KMS-11 (cell line): ENCODE measurements around the gene ARRDC5.
A peak's percentile ranks its signal among the peaks of the same experiment; 100 is the strongest.

Source experiments
- H2AFZ ChIP-seq: fragments of 200-600 bp; sonication (generic); 2 replicates; pipeline ENCODE4 v1.6.1; 2016; ENCODE audit warnings: antibody characterized with exemption, mixed run types, low read depth
- H3K27ac ChIP-seq: fragments of 200-600 bp; sonication (generic); 2 replicates; pipeline ENCODE4 v1.6.1; 2016; ENCODE audit warnings: mild to moderate bottlenecking, mixed run types
- H3K27me3 ChIP-seq: fragments of 200-600 bp; sonication (generic); 2 replicates; pipeline ENCODE4 v1.6.1; 2017; ENCODE audit warnings: mild to moderate bottlenecking, low read depth, mixed run types, moderate library complexity; ENCODE audit not compliant: insufficient read depth
- H3K36me3 ChIP-seq: fragments of 200-600 bp; sonication (generic); 2 replicates; pipeline ENCODE4 v1.6.1; 2017; ENCODE audit warnings: mild to moderate bottlenecking, mixed run types; ENCODE audit not compliant: insufficient read depth
- H3K4me1 ChIP-seq: fragments of 200-600 bp; sonication (generic); 2 replicates; pipeline ENCODE4 v1.6.1; 2016; ENCODE audit warnings: mild to moderate bottlenecking, low read depth, mixed run types; ENCODE audit not compliant: poor library complexity, severe bottlenecking
- H3K4me2 ChIP-seq: fragments of 200-600 bp; sonication (generic); 2 replicates; pipeline ENCODE4 v1.7.0; 2016; ENCODE audit warnings: mild to moderate bottlenecking, mixed run types
- H3K4me3 ChIP-seq: fragments of 200-600 bp; sonication (generic); IDR thresholded peaks from 2 replicates; pipeline ENCODE4 v1.6.1; 2017; ENCODE audit warnings: low read depth, low read length, mixed read lengths; ENCODE audit not compliant: insufficient read depth
- H3K79me2 ChIP-seq: fragments of 200-600 bp; sonication (generic); 2 replicates; pipeline ENCODE4 v1.6.1; 2016; ENCODE audit warnings: low read depth, mixed run types; ENCODE audit not compliant: insufficient read depth
- H3K9ac ChIP-seq: fragments of 200-600 bp; sonication (generic); 2 replicates; pipeline ENCODE4 v1.6.1; 2016; ENCODE audit warnings: mild to moderate bottlenecking, mixed run types
- H4K20me1 ChIP-seq: fragments of 200-600 bp; sonication (generic); 2 replicates; pipeline ENCODE4 v1.6.1; 2016; ENCODE audit warnings: mild to moderate bottlenecking, mixed run types; ENCODE audit not compliant: insufficient read depth
- TF ChIP-seq, protein P1 (sequence below): fragments of 200-600 bp; sonication (generic); conservative IDR thresholded peaks from 2 replicates; pipeline ENCODE4 v1.6.1; 2017; ENCODE audit warnings: low read depth, mild to moderate bottlenecking, antibody characterized with exemption, low read length, moderate library complexity, mixed read lengths

Gene ARRDC5

GRCh38 chr19:4911786-4912672 lies 9.3 kb upstream of the ARRDC5 start:
- Histone ChIP-seq H3K4me2 (no peak overlapping the region; the same call in 1 of the 2 replicates), H4K20me1 (0 out of 2 replicates have a peak, but pooled peaks cover 2% of the 10 kb centered on the region), H3K4me1 (peaks cover 5% of the 10 kb centered on the region), H3K9ac (no peak overlapping the region), H3K36me3 (no peaks in the 10 kb centered on the region; the same call in 1 of the 2 replicates), H3K79me2 (peaks cover 66% of the 10 kb centered on the region), H3K4me3 (no peak overlapping the region), H2AFZ (no peak overlapping the region), H3K27me3 (no peaks in the 10 kb centered on the region), H3K27ac (no peak overlapping the region)
- TF ChIP-seq, protein P1, sequence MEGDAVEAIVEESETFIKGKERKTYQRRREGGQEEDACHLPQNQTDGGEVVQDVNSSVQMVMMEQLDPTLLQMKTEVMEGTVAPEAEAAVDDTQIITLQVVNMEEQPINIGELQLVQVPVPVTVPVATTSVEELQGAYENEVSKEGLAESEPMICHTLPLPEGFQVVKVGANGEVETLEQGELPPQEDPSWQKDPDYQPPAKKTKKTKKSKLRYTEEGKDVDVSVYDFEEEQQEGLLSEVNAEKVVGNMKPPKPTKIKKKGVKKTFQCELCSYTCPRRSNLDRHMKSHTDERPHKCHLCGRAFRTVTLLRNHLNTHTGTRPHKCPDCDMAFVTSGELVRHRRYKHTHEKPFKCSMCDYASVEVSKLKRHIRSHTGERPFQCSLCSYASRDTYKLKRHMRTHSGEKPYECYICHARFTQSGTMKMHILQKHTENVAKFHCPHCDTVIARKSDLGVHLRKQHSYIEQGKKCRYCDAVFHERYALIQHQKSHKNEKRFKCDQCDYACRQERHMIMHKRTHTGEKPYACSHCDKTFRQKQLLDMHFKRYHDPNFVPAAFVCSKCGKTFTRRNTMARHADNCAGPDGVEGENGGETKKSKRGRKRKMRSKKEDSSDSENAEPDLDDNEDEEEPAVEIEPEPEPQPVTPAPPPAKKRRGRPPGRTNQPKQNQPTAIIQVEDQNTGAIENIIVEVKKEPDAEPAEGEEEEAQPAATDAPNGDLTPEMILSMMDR = no peak; the same call in 1 of the 2 replicates

- H3K79me2 ChIP-seq = peaks cover 62% of the 10 kb centered on the region
- H3K27ac ChIP-seq = no peak overlapping the region
- 0 out of 2 replicates have a peak, but pooled peaks cover 2% of the 10 kb centered on the region for H4K20me1 ChIP-seq
- H3K9ac ChIP-seq = no peak overlapping the region
- TF ChIP-seq, protein P1 = no peak
- no peaks in the 10 kb centered on the region for H3K27me3 ChIP-seq
- H2AFZ ChIP-seq = no peak overlapping the region
- H3K4me2 ChIP-seq = no peak overlapping the region; the same call in 1 of the 2 replicates
- H3K4me3 ChIP-seq = no peak overlapping the region
- no peaks in the 10 kb centered on the region; the same call in 1 of the 2 replicates for H3K36me3 ChIP-seq
- H3K4me1 ChIP-seq = peaks cover 5% of the 10 kb centered on the region
Measured at GRCh38 chr19:4911314-4911713, 8.6 kb upstream of the ARRDC5 start.

GRCh38 chr19:4910594-4911281 lies 8.0 kb upstream of the ARRDC5 start:
- Histone ChIP-seq H3K4me1 (peaks cover 5% of the 10 kb centered on the region), H2AFZ (peak overlapping the region; percentile 38; the same call in 1 of the 2 replicates), H3K4me2 (peak overlapping the region; percentile 92), H3K27ac (no peak overlapping the region), H3K27me3 (no peaks in the 10 kb centered on the region), H3K4me3 (no peak overlapping the region), H3K36me3 (no peaks in the 10 kb centered on the region; the same call in 1 of the 2 replicates), H3K79me2 (peaks cover 56% of the 10 kb centered on the region), H4K20me1 (0 out of 2 replicates have a peak, but pooled peaks cover 2% of the 10 kb centered on the region), H3K9ac (peak overlapping the region; percentile 89; the same call in 1 of the 2 replicates)
- TF ChIP-seq, protein P1 = no peak

GRCh38 chr19:4909897-4910593 lies 7.3 kb upstream of the ARRDC5 start:
- Histone ChIP-seq H2AFZ (peak overlapping the region; percentile 66; the same call in 1 of the 2 replicates), H4K20me1 (0 out of 2 replicates have a peak, but pooled peaks cover 2% of the 10 kb centered on the region), H3K4me3 (no peak overlapping the region), H3K79me2 (peaks cover 49% of the 10 kb centered on the region), H3K9ac (peak overlapping the region; percentile 89; the same call in 1 of the 2 replicates), H3K4me2 (peak overlapping the region; percentile 92), H3K27ac (peak overlapping the region; percentile 63; the same call in 1 of the 2 replicates), H3K4me1 (peaks cover 5% of the 10 kb centered on the region), H3K36me3 (no peaks in the 10 kb centered on the region; the same call in 1 of the 2 replicates), H3K27me3 (no peaks in the 10 kb centered on the region)
- TF ChIP-seq, protein P1 = no peak
